ENCODE data around the gene FAF2.
A peak's percentile ranks its signal among the peaks of the same experiment; 100 is the strongest.

The FAF2 gene

DNA sequence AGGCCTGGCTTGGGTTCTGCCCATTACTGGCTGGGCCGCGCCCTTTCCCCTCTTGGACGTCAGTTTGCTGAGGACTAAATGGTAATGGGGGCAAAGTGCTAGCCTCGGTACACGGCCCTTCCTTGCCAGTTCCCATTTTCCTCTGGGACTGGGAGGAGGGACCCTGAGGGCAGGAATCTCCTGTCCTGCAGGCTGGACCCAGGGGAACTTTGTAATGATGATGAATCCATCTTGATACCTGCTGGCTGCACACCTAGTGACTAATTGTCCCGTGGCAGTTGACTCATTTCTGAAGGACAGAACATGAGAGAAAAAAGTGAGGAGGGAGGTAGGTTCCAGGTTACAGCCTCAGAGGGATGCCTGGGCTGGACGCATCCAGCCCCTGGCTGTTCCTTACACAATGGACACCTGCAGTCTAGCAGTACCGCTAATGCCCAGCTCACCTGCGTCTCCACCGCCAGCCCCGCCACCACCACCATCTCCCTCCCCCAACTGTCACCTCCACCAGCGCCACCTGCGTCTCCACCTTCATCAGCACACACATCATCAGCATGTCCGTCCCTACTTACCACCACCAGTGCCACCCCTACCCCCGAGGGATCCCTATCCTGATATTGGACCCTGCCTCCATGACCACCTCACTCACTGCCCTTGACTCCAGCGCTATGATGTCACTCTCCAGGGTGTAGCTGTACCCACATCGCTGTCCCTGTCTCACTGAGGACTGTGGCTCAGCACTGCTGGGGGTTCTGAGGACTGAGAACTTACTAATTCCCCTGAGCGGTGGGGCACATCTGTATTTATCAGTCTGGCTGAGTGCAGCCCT is 105.3 kb downstream of the FAF2 start:
- no peak for TF ChIP-seq CTCF (IDR thresholded peaks at IDR 0.05)
- Histone ChIP-seq H3K27me3 (ENCODE audit: control insufficient read depth, insufficient read depth, low read length) (no peaks in the 10 kb centered on the region), H3K4me2 (ENCODE audit: low read length) (no peak overlapping the region), H3K27ac (peak overlapping the region; percentile 47), H3K4me1 (peaks cover 6% of the 10 kb centered on the region), H3K4me3 (ENCODE audit: low read depth, low read length) (no peak overlapping the region), H3K36me3 (ENCODE audit: control insufficient read depth, insufficient read depth, low read length) (no peaks in the 10 kb centered on the region), H2AFZ (peak overlapping the region; percentile 79), H3K9me3 (ENCODE audit: control insufficient read depth, low read length) (no peaks in the 10 kb centered on the region), H3K79me2 (peaks cover 3% of the 10 kb centered on the region), H3K9ac (no peak overlapping the region)

DNA sequence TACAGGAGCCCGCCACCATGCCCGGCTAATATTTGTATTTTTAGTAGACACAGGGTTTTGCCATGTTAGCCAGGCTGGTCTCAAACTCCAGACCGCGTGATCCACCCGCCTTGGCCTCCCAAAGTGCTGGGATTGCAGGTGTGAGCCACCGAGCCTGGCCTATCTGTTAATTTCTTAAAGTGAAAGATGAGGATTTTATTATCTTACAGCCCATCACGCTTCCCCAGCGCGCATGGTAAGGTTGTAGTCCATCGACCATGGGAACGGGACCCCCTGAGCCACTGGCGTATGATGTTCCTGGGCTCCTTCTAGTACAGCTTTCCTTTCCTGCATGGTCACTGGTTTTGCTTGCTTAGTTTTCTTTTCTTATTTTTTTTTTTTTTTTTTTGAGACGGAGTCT is 109.7 kb downstream of the FAF2 start:
- Histone ChIP-seq H3K27ac (no peak overlapping the region), H3K36me3 (ENCODE audit: control insufficient read depth, insufficient read depth, low read length) (no peaks in the 10 kb centered on the region), H2AFZ (no peak overlapping the region), H3K4me2 (ENCODE audit: low read length) (no peak overlapping the region), H3K9me3 (ENCODE audit: control insufficient read depth, low read length) (no peaks in the 10 kb centered on the region), H3K4me1 (peaks cover 6% of the 10 kb centered on the region), H3K79me2 (no peaks in the 10 kb centered on the region), H3K27me3 (ENCODE audit: control insufficient read depth, insufficient read depth, low read length) (no peaks in the 10 kb centered on the region), H3K4me3 (ENCODE audit: low read depth, low read length) (no peak overlapping the region), H3K9ac (no peak overlapping the region)
- no peak for TF ChIP-seq CTCF (IDR thresholded peaks at IDR 0.05)

All from parathyroid adenoma (tissue), 2 donors.